Measurements from ENCODE around the gene MVB12B.

Gene MVB12B

GRCh38 chr9:126528111-126528510 is 201.5 kb downstream of the MVB12B start:
- WGBS (ENCODE audit: extremely low coverage, insufficient coverage, insufficient read length) = no CpG with 5 or more reads among the region's 14 CpGs
- Histone ChIP-seq H4K8ac (ENCODE audit: low read depth, low read length) (peak overlapping the region; percentile 72), H3K36me3 (ENCODE audit: control insufficient read depth in 1 of 2, insufficient read depth in 2 of 2, low read length in 2 of 2) (no peaks in the 10 kb centered on the region), H3K9me3 (ENCODE audit: insufficient read depth, low read depth, low read length) (no peaks in the 10 kb centered on the region), H3K18ac (ENCODE audit: low read length) (peak overlapping the region; percentile 82), H4K91ac (ENCODE audit: low read depth, low read length) (peak overlapping the region; percentile 97), H3K79me2 (ENCODE audit: control insufficient read depth, insufficient read depth, low read length, poor library complexity) (peaks cover 6% of the 10 kb centered on the region), H3K27ac (ENCODE audit: low read depth, low read length) (peak overlapping the region; percentile 89), H3K4me1 (ENCODE audit: control insufficient read depth in 1 of 2, insufficient read depth in 2 of 2, low read length in 2 of 2) (peaks cover 47 to 51% of the 10 kb centered on the region in 2 experiments), H4K12ac (ENCODE audit: low read depth, low read length) (peak overlapping the region; percentile 64), H2BK120ac (ENCODE audit: insufficient read depth, low read length, poor library complexity) (peak overlapping the region; percentile 95), H3K4me3 (ENCODE audit: low read depth, low read length) (no peak overlapping the region), H3K14ac (ENCODE audit: low read length) (peak overlapping the region; percentile 88), H3K27me3 (ENCODE audit: insufficient read depth, low read length) (no peaks in the 10 kb centered on the region), H3K4me2 (ENCODE audit: low read length) (peak overlapping the region; percentile 44), H3K4ac (ENCODE audit: low read depth, low read length) (peak overlapping the region; percentile 63), H3K79me1 (ENCODE audit: low read length) (peaks cover 41% of the 10 kb centered on the region), H2AFZ (ENCODE audit: insufficient read depth, low read length, poor library complexity) (no peak overlapping the region), H2BK12ac (ENCODE audit: low read length) (peak overlapping the region; percentile 98), H3K9ac (ENCODE audit: low read length) (peak overlapping the region; percentile 3), H3K23ac (ENCODE audit: low read length) (no peak overlapping the region), H2BK5ac (ENCODE audit: low read depth, low read length, poor library complexity) (peak overlapping the region; percentile 82), H2AK5ac (ENCODE audit: low read length) (peak overlapping the region; percentile 66)
- peak; percentile 50 to 80 for DNase-seq

DNA sequence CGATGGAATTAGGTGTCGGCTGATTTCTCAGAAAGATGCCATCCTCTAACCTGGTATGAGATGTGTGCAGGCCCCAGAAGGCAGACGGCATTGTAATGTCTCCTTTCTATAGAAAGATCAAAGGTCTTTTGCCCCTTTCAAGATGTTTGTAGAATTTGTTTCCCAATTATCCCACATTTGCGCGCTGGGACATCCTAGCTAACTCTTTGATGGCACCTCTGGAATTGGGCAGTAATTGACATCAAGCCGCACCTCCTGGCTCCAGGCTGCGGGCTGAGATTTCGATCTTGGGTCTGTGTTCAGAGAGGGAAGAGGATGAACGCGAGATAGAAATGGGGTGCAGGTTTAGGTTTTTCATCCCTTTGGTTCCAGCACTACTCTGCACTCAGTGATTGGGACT is 202.3 kb downstream of the MVB12B start:
- no CpG with 5 or more reads among the region's 10 CpGs for WGBS (ENCODE audit: extremely low coverage, insufficient coverage, insufficient read length)
- peak overlapping the region; percentile 79 for H4K91ac ChIP-seq (ENCODE audit: low read depth, low read length)

GRCh38 chr9:126531035-126531571 is 204.5 kb downstream of the MVB12B start:
- Histone ChIP-seq H3K14ac (ENCODE audit: low read length) (peak overlapping the region; percentile 89), H4K12ac (ENCODE audit: low read depth, low read length) (peak overlapping the region; percentile 63), H3K27me3 (ENCODE audit: insufficient read depth, low read length) (no peaks in the 10 kb centered on the region), H3K79me1 (ENCODE audit: low read length) (peaks cover 55% of the 10 kb centered on the region), H3K4me1 (ENCODE audit: control insufficient read depth in 1 of 2, insufficient read depth in 2 of 2, low read length in 2 of 2) (peaks cover 60 to 63% of the 10 kb centered on the region in 2 experiments), H3K23ac (ENCODE audit: low read length) (no peak overlapping the region), H2BK12ac (ENCODE audit: low read length) (peak overlapping the region; percentile 98), H3K4me3 (ENCODE audit: low read depth, low read length) (no peak overlapping the region), H2BK5ac (ENCODE audit: low read depth, low read length, poor library complexity) (peak overlapping the region; percentile 92), H3K79me2 (ENCODE audit: control insufficient read depth, insufficient read depth, low read length, poor library complexity) (peaks cover 7% of the 10 kb centered on the region), H2AFZ (ENCODE audit: insufficient read depth, low read length, poor library complexity) (peak overlapping the region; percentile 24), H3K4me2 (ENCODE audit: low read length) (peak overlapping the region; percentile 15), H4K8ac (ENCODE audit: low read depth, low read length) (peak overlapping the region; percentile 93), H2BK120ac (ENCODE audit: insufficient read depth, low read length, poor library complexity) (peak overlapping the region; percentile 99), H3K4ac (ENCODE audit: low read depth, low read length) (peak overlapping the region; percentile 90), H3K9ac (ENCODE audit: low read length) (no peak overlapping the region), H4K91ac (ENCODE audit: low read depth, low read length) (peak overlapping the region; percentile 97), H3K9me3 (ENCODE audit: insufficient read depth, low read depth, low read length) (no peaks in the 10 kb centered on the region), H3K36me3 (ENCODE audit: control insufficient read depth in 1 of 2, insufficient read depth in 2 of 2, low read length in 2 of 2) (no peaks in the 10 kb centered on the region), H2AK5ac (ENCODE audit: low read length) (peak overlapping the region; percentile 93), H3K18ac (ENCODE audit: low read length) (peak overlapping the region; percentile 96), H3K27ac (ENCODE audit: low read depth, low read length) (peak overlapping the region; percentile 96)
- DNase-seq = peak; percentile 47 to 82
- no CpG with 5 or more reads among the region's 10 CpGs for WGBS (ENCODE audit: extremely low coverage, insufficient coverage, insufficient read length)

More for the DNA sequence above, 202.3 kb downstream of the MVB12B start:
- Histone ChIP-seq H3K23ac (ENCODE audit: low read length) (no peak overlapping the region), H2AK5ac (ENCODE audit: low read length) (peak overlapping the region; percentile 60), H3K79me2 (ENCODE audit: control insufficient read depth, insufficient read depth, low read length, poor library complexity) (peaks cover 7% of the 10 kb centered on the region), H3K4ac (ENCODE audit: low read depth, low read length) (no peak overlapping the region), H4K12ac (ENCODE audit: low read depth, low read length) (no peak overlapping the region), H3K9me3 (ENCODE audit: insufficient read depth, low read depth, low read length) (no peaks in the 10 kb centered on the region), H3K18ac (ENCODE audit: low read length) (peak overlapping the region; percentile 61), H3K4me3 (ENCODE audit: low read depth, low read length) (no peak overlapping the region), H3K36me3 (ENCODE audit: control insufficient read depth in 1 of 2, insufficient read depth in 2 of 2, low read length in 2 of 2) (no peaks in the 10 kb centered on the region), H3K79me1 (ENCODE audit: low read length) (peaks cover 46% of the 10 kb centered on the region), H3K27me3 (ENCODE audit: insufficient read depth, low read length) (no peaks in the 10 kb centered on the region), H2BK5ac (ENCODE audit: low read depth, low read length, poor library complexity) (peak overlapping the region; percentile 17), H3K9ac (ENCODE audit: low read length) (no peak overlapping the region), H4K8ac (ENCODE audit: low read depth, low read length) (no peak overlapping the region), H3K4me1 (ENCODE audit: control insufficient read depth in 1 of 2, insufficient read depth in 2 of 2, low read length in 2 of 2) (peaks cover 51 to 54% of the 10 kb centered on the region in 2 experiments), H2AFZ (ENCODE audit: insufficient read depth, low read length, poor library complexity) (no peak overlapping the region), H2BK120ac (ENCODE audit: insufficient read depth, low read length, poor library complexity) (peak overlapping the region; percentile 77), H3K4me2 (ENCODE audit: low read length) (peak overlapping the region; percentile 3), H3K27ac (ENCODE audit: low read depth, low read length) (no peak overlapping the region), H3K14ac (ENCODE audit: low read length) (no peak overlapping the region), H2BK12ac (ENCODE audit: low read length) (peak overlapping the region; percentile 81)
- peak in 1 of 2 donors; percentile 27 for DNase-seq

DNA sequence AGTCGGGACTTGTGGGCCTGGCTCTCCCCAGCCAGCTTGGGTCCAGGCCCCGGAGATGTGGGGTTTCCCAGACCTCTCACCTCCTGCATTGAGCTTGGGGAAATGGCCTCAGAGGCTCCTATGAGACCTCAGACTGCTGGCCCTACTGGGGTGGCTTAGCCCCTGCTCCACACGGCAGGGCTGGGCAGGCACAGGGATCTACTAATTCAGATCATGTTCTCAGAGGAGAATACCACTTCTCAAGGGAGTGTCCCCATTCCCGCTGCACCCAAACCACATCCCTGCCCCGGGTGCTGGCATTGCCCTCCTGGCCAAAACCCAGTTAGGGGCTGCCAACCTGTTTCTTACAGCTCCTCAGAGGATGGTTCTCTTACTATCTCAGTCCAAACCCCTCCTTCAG is 205.0 kb downstream of the MVB12B start:
- Histone ChIP-seq H2BK5ac (ENCODE audit: low read depth, low read length, poor library complexity) (peak overlapping the region; percentile 92), H4K12ac (ENCODE audit: low read depth, low read length) (peak overlapping the region; percentile 63), H3K9ac (ENCODE audit: low read length) (no peak overlapping the region), H2AK5ac (ENCODE audit: low read length) (peak overlapping the region; percentile 93), H3K79me1 (ENCODE audit: low read length) (peaks cover 51% of the 10 kb centered on the region), H3K23ac (ENCODE audit: low read length) (no peak overlapping the region), H3K79me2 (ENCODE audit: control insufficient read depth, insufficient read depth, low read length, poor library complexity) (peaks cover 7% of the 10 kb centered on the region), H3K18ac (ENCODE audit: low read length) (peak overlapping the region; percentile 96), H3K4me1 (ENCODE audit: control insufficient read depth in 1 of 2, insufficient read depth in 2 of 2, low read length in 2 of 2) (peaks cover 55 to 60% of the 10 kb centered on the region in 2 experiments), H4K91ac (ENCODE audit: low read depth, low read length) (peak overlapping the region; percentile 97), H3K27ac (ENCODE audit: low read depth, low read length) (peak overlapping the region; percentile 96), H3K4me2 (ENCODE audit: low read length) (peak overlapping the region; percentile 15), H2AFZ (ENCODE audit: insufficient read depth, low read length, poor library complexity) (peak overlapping the region; percentile 24), H3K4ac (ENCODE audit: low read depth, low read length) (peak overlapping the region; percentile 90), H3K4me3 (ENCODE audit: low read depth, low read length) (no peak overlapping the region), H3K9me3 (ENCODE audit: insufficient read depth, low read depth, low read length) (no peaks in the 10 kb centered on the region), H2BK120ac (ENCODE audit: insufficient read depth, low read length, poor library complexity) (peak overlapping the region; percentile 99), H3K36me3 (ENCODE audit: control insufficient read depth in 1 of 2, insufficient read depth in 2 of 2, low read length in 2 of 2) (no peaks in the 10 kb centered on the region), H4K8ac (ENCODE audit: low read depth, low read length) (peak overlapping the region; percentile 93), H3K27me3 (ENCODE audit: insufficient read depth, low read length) (no peaks in the 10 kb centered on the region), H2BK12ac (ENCODE audit: low read length) (peak overlapping the region; percentile 98), H3K14ac (ENCODE audit: low read length) (peak overlapping the region; percentile 89)
- no peak for DNase-seq
- no CpG with 5 or more reads among the region's 5 CpGs for WGBS (ENCODE audit: extremely low coverage, insufficient coverage, insufficient read length)
